MCF 10A (cell line): ENCODE data around the gene ANKHD1. TPM values are rescaled to one million over a fixed set of nuclear protein-coding genes. Genes with fewer than 3 reads are reported as not detected.

Experiments used
- BruUV-seq: library from RNA; stranded (reverse); fragments of 400-500 nt; replicated peaks from 2 replicates; lab custom pipeline; 2021; lab: Mats Ljungman, UMichigan
- CTCF ChIA-PET: fragments of 300-600 bp; sonication (Branson Sonifier 250); formaldehyde crosslinking; extraction: SDS; loops from one replicate; lab custom pipeline; 2021; ENCODE audit warnings: antibody characterized with exemption, inconsistent platforms; lab: Yijun Ruan, JAX
- POLR2A ChIA-PET: fragments of 300-600, 350-650 bp; sonication (Branson Sonifier 250); formaldehyde crosslinking; extraction: SDS; loops from one replicate; lab custom pipeline; 2020; ENCODE audit warnings: antibody characterized with exemption, inconsistent platforms; lab: Yijun Ruan, JAX
- DNase-seq: peaks from one replicate; pipeline ENCODE4 v3.0.0-alpha.2; 2018; ENCODE audit not compliant: unreplicated experiment
- H3K27ac Mint-ChIP-seq: one replicate; pipeline ENCODE4 v1.8.0; 2022; ENCODE audit warnings: mild to moderate bottlenecking, low read depth, mixed read lengths; ENCODE audit not compliant: unreplicated experiment
- H3K27me3 Mint-ChIP-seq: one replicate; pipeline ENCODE4 v1.8.0; 2022; ENCODE audit warnings: mixed read lengths; ENCODE audit not compliant: insufficient read depth, unreplicated experiment
- H3K36me3 Mint-ChIP-seq: one replicate; pipeline ENCODE4 v1.8.0; 2022; ENCODE audit warnings: mild to moderate bottlenecking, moderate library complexity, mixed read lengths; ENCODE audit not compliant: insufficient read depth, unreplicated experiment
- H3K4me1 Mint-ChIP-seq: one replicate; pipeline ENCODE4 v1.8.0; 2022; ENCODE audit warnings: mixed read lengths; ENCODE audit not compliant: insufficient read depth, unreplicated experiment
- H3K4me3 Mint-ChIP-seq: one replicate; pipeline ENCODE4 v1.8.0; 2022; ENCODE audit warnings: mild to moderate bottlenecking, moderate library complexity, mixed read lengths; ENCODE audit not compliant: unreplicated experiment
- H3K9me3 Mint-ChIP-seq: one replicate; pipeline ENCODE4 v1.8.0; 2022; ENCODE audit warnings: mixed read lengths; ENCODE audit not compliant: unreplicated experiment
- intact Hi-C: fragments of 100-400 bp; cut with micrococcal nuclease; formaldehyde crosslinking; loops from 2 replicates; pipeline ENCODE4 v1.14.1; 2022
- total RNA-seq: library from RNA; stranded (reverse); gene quantifications from 2 replicates; pipeline ENCODE4 v1.2.3, GENCODE V29; 2022
- TF ChIP-seq, protein P1 (sequence below): fragments of 200-600 bp; IDR thresholded peaks from one replicate; pipeline ENCODE4 v1.8.0; 2022; ENCODE audit warnings: antibody characterized with exemption, mild to moderate bottlenecking; ENCODE audit not compliant: unreplicated experiment

ANKHD1 gene
- total RNA-seq, 1 experiment from 2014 or later: 146 TPM

DNA sequence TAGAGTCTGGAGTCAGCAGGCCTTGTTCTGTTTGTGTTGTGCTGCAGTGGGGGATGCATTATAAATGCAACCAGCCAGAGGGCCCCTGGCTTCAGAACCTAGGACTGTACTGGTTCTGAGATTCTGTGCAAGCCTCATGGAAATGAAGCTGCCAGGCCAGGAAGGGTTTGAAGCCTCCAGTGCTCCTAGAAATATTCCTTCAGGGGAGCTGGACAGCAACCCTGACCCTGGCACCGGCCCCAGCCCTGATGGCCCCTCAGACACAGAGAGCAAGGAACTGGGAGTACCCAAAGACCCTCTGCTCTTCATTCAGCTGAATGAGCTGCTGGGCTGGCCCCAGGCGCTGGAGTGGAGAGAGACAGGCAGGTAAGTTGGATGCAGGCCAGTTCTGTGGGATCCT is 41.5 kb upstream of the ANKHD1 start, which contains the start of gene SLC4A9:
SLC4A9 (plus strand) TSS at position 94 of the 400 bp plus-strand sequence; CDS start at position 137, 43 bp downstream.
- Mint-ChIP-seq H3K4me3 (no peak within 1 kb of the TSS), H3K9me3 (no peaks in the 10 kb centered on the region), H3K27ac (no peak within 1 kb of the TSS), H3K4me1 (peaks cover 8% of the 10 kb centered on the region), H3K36me3 (no peaks in the 10 kb centered on the region), H3K27me3 (no peaks in the 10 kb centered on the region)
- intact Hi-C loops: no loop called here
- ChIA-PET POLR2A (interaction anchor here (0.6 kb wide), 1 partner anchor 201 kb away, joined by 3 read pairs; no protein-coding TSS in a partner anchor), CTCF (interaction anchor here (0.6 to 10.7 kb wide), 13 partner anchors 8 to 362 kb away, joined by 3 to 286 read pairs (median 4); partner anchors contain the start of genes EIF4EBP3 and HBEGF)
- DNase-seq: no peak
- TF ChIP-seq, protein P1, sequence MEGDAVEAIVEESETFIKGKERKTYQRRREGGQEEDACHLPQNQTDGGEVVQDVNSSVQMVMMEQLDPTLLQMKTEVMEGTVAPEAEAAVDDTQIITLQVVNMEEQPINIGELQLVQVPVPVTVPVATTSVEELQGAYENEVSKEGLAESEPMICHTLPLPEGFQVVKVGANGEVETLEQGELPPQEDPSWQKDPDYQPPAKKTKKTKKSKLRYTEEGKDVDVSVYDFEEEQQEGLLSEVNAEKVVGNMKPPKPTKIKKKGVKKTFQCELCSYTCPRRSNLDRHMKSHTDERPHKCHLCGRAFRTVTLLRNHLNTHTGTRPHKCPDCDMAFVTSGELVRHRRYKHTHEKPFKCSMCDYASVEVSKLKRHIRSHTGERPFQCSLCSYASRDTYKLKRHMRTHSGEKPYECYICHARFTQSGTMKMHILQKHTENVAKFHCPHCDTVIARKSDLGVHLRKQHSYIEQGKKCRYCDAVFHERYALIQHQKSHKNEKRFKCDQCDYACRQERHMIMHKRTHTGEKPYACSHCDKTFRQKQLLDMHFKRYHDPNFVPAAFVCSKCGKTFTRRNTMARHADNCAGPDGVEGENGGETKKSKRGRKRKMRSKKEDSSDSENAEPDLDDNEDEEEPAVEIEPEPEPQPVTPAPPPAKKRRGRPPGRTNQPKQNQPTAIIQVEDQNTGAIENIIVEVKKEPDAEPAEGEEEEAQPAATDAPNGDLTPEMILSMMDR: no peak
- BruUV-seq: no TSS peak

DNA sequence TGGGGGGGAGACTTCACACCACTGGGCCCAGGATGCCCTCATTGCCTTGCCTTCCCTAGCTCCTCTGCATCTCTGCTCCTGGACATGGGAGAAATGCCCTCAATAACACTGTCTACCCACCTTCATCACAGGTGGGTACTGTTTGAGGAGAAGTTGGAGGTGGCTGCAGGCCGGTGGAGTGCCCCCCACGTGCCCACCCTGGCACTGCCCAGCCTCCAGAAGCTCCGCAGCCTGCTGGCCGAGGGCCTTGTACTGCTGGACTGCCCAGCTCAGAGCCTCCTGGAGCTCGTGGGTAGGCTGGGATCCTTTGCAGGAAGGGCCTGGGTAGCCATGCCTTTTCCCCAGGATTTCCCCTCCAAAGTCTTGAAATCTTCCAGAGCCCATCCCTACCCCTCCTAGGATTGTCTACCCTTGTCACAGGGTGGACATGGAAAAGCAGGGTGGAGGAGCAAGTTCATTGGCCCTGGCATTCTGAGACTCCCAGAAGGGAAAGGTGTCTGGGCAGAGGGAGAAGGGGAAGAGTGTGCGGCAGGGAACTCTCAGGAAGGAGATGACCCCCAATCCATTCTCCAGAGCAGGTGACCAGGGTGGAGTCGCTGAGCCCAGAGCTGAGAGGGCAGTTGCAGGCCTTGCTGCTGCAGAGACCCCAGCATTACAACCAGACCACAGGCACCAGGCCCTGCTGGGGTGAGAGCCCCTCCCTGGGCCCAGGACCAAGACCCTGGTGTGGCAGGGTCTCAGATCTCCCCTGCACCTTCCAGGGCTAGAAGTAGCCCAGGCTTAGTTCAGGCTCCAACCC is 40.8 kb upstream of the ANKHD1 start:
- Mint-ChIP-seq H3K27ac (no peak overlapping the region), H3K9me3 (no peaks in the 10 kb centered on the region)

DNA sequence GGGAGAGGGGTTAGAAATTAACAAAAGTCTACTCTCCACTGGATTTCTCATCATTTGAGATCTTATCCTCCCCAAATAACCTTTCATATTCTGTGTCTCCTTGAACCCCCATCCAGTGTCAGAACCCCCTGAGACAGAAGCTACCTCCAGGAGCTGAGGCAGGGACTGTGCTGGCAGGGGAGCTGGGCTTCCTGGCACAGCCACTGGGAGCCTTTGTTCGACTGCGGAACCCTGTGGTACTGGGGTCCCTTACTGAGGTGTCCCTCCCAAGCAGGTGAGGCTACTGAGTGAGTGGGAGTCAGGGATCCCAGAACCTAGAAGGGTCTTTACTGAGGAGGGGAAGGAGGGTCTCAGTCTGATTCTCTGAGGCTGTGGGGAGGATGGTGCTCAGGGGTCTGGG is 39.7 kb upstream of the ANKHD1 start:
- H3K4me1 Mint-ChIP-seq: peaks cover 8% of the 10 kb centered on the region
- ChIA-PET POLR2A (interaction anchor here (0.5 to 1.8 kb wide), 2 partner anchors 11 to 90 kb away, joined by 4 read pairs; no protein-coding TSS in a partner anchor), CTCF (interaction anchor here (0.6 to 10.7 kb wide), 8 partner anchors 10 to 176 kb away, joined by 3 to 286 read pairs (median 4); no protein-coding TSS in a partner anchor)
- H3K27me3 Mint-ChIP-seq: no peaks in the 10 kb centered on the region
- DNase-seq: no peak
- no peaks in the 10 kb centered on the region for H3K9me3 Mint-ChIP-seq
- TF ChIP-seq, protein P1: no peak
- H3K4me3 Mint-ChIP-seq: no peak overlapping the region
- no TSS peak for BruUV-seq
- intact Hi-C loops: no loop called here
- H3K27ac Mint-ChIP-seq: no peak overlapping the region
- no peaks in the 10 kb centered on the region for H3K36me3 Mint-ChIP-seq

More for the DNA sequence above, 40.8 kb upstream of the ANKHD1 start:
- Mint-ChIP-seq H3K4me3 (no peak overlapping the region), H3K27me3 (no peaks in the 10 kb centered on the region), H3K4me1 (peaks cover 8% of the 10 kb centered on the region), H3K36me3 (no peaks in the 10 kb centered on the region)
- intact Hi-C loops: no loop called here
- POLR2A ChIA-PET: interaction anchor here (0.6 to 1.8 kb wide), 3 partner anchors 12 to 201 kb away, joined by 3 to 4 read pairs (median 3); no protein-coding TSS in a partner anchor
- CTCF ChIA-PET: interaction anchor here (0.6 to 10.7 kb wide), 12 partner anchors 8 to 288 kb away, joined by 3 to 286 read pairs (median 6); partner anchors contain the start of genes EIF4EBP3 and HBEGF
- BruUV-seq: no TSS peak
- TF ChIP-seq, protein P1: no peak
- DNase-seq: no peak

DNA sequence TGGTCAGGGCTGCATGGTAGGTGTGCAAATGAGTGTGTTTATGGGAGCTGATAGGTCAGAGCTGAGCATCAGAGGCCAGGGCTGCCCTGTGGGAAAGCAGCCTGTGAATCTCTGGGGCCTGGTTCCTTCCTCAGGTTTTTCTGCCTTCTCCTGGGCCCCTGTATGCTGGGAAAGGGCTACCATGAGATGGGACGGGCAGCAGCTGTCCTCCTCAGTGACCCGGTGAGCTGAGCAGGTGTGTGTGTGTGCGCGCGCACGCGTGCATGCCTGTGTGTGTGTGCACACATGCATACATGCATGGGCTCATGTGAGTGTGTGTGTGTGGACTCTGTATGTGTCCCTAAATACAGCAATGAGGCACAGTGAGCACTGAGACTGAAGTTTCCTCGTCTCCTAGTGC is 39.3 kb upstream of the ANKHD1 start:
- H3K4me1 Mint-ChIP-seq: peaks cover 7% of the 10 kb centered on the region
- intact Hi-C loops: no loop called here

More for the DNA sequence above, 39.3 kb upstream of the ANKHD1 start:
- Mint-ChIP-seq H3K27me3 (no peaks in the 10 kb centered on the region), H3K4me3 (no peak overlapping the region), H3K27ac (no peak overlapping the region), H3K9me3 (no peaks in the 10 kb centered on the region), H3K36me3 (no peaks in the 10 kb centered on the region)
- CTCF ChIA-PET: interaction anchor here (0.5 to 10.7 kb wide), 9 partner anchors 10 to 280 kb away, joined by 3 to 286 read pairs (median 4); no protein-coding TSS in a partner anchor
- TF ChIP-seq, protein P1: no peak
- POLR2A ChIA-PET: interaction anchor here (1.8 kb wide), 1 partner anchor 10 kb away, joined by 4 read pairs; no protein-coding TSS in a partner anchor
- no peak for DNase-seq
- no TSS peak for BruUV-seq
